GM18907 (cell line): ENCODE measurements around the gene LYPLA2.
"Not testable (repeated sequence)": the region's sequence is repeated elsewhere in the genome, so short reads cannot be mapped to it uniquely, and the experiment has no call there.

Experiments
- ATAC-seq: cut with Tn5 transposase; IDR thresholded peaks from one replicate; pipeline ENCODE4 v1.9.1; 2021; ENCODE audit warnings: mild to moderate bottlenecking, moderate library complexity; ENCODE audit not compliant: unreplicated experiment

Gene LYPLA2

DNA sequence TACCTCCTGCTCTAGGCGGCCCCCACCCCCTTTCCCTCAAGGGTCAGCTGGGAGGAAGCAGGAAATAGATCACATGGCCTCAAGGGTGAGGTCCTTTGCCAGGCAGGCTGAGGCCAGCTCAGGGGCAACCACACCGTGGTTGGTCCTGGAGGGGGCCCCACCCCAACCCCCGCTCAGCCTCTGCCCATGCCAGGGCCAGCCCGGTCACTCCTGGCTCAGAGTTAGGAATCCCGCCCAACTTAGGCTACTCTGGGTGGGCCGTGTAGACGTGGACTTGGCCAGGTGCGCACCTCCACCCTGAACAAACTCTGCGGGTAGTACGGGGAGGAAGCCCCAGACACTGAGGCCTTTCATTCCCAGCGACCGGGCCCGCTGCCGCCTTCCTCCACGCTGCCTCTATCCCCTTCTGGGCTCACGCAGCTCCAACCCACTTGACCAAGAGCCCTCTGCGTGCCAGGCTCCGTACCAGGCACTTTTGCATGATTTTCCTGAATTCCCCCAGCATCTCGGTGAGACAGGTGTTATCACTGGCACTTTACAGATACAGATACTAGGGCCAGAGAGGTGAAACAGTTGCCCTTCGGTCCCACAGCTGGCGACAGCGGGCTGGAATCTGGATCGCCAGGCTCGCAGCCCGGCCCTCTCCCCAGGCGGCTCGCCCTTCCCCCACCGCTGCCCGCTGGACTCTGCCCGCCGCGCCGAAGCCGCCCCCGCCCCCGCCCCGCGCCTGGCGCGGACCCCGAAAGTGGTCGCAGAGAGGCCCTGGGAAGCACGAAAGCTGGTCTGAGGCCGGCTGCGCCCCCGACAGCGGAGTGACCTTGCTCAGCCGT lies 8.8 kb downstream of the LYPLA2 start:
- peak; percentile 3 for ATAC-seq

DNA sequence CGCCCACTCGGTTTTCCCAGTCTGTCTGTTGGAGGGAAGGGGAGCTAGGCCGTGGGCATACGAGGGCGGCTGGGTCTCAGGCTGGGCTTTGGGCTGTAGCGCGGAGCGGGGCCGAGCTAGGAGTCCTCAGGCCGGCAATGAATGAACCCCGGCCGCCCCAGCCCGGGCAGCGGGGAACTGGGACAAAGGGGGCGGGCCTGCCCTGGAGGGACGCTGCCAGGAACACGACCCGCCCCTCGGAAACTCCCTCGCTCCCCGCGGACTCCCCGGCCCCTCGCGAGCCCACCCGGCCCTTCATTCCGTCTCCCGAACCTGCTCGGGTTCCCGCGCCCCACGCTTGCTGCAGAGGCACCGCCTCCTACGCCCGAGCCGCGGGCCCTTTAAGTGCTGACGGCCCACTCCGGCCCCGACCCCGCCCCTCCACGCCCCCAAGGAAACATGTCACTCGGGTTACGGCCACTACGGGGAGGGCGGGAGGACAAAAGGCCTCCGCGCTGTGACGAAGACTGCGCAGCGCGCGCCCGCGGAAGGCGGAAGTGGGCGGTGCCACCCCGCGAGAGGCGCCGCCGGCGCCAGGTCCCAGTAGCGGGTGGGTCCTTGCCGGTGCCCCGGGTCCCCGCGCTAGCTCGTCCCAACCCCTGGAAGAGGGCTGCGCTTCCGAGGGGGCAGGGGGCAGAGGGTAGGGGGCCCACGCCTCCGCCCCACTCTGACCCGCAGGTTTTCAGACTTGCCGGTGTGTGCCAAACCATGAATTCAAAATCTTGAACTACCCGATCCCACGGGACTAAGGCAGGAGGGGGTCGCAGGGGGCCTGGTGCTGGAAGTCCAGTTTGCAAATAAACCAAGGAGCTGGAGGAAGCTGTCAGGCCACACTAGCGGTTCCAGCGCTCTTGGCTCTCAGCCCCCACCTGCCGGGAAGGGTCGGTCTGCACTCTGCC lies 9.7 kb downstream of the LYPLA2 start, which contains the start of gene GALE:
Gene GALE (minus strand): TSS at position 355 of the 938 bp plus-strand sequence. CDS start 1,747 bp downstream, outside the sequence.
- ATAC-seq, result peak; percentile 75

- ATAC-seq, result no peak
Measured at GRCh38 chr1:23801338-23801748, 10.4 kb downstream of the LYPLA2 start.

GRCh38 chr1:23801876-23802275 lies 10.9 kb downstream of the LYPLA2 start:
- no peak for ATAC-seq

DNA sequence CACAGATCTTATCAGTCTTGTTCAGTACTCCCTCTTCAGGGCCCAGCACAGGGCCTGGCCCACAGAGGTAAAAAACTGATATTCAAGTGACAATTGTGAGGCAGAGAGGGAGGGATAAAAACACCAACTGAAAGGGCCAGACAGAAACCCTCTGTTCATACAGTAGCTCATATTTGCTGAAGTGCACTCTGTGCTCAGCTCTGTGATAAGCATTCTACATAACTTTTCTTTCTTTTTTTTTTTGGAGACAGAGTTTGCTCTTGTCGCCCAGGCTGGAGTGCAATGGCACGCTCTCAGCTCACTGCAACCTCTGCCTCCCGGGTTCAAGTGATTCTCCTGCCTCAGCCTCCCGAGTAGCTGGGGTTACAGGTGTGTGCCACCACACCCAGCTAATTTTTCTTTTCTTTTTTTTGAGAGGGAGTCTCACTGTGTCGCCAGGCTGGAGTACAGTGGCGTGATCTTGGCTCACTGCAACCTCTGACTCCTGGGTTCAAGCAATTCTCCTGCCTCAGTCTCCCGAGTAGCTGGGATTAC lies 11.9 kb downstream of the LYPLA2 start:
- not testable (repeated sequence) for ATAC-seq

GRCh38 chr1:23803674-23804073 lies 12.7 kb downstream of the LYPLA2 start:
- ATAC-seq, result no peak

DNA sequence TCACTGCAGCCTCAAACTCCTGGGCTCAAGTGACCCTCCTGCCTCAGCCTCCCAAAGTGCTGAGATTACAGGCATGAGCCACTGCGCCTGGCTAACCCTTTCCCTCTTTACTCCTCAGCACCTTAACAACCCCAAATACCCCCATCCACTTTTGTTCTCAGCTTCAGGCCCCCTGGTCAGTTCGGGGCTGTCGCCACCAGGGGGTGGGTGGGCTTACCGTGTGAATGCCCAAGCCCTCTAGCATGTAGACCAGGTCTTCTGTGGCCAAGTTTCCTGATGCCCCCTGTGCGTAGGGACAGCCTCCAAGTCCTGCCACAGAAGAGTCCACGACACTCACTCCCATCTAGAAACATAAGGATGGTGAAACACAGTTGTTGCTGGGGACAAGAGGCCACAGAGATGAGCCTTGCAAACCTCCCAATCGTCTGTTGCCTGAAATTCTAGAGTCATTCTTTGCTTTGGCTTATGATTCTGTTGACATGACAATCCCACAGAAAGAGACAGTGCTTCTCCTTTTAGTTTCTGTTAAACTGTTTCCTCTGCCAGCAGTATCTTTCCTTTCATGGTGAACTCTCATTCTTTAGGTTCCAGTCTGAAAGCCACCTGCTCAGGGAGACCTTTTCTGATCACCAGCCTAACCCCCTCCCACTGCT lies 13.4 kb downstream of the LYPLA2 start:
- ATAC-seq, result no peak

DNA sequence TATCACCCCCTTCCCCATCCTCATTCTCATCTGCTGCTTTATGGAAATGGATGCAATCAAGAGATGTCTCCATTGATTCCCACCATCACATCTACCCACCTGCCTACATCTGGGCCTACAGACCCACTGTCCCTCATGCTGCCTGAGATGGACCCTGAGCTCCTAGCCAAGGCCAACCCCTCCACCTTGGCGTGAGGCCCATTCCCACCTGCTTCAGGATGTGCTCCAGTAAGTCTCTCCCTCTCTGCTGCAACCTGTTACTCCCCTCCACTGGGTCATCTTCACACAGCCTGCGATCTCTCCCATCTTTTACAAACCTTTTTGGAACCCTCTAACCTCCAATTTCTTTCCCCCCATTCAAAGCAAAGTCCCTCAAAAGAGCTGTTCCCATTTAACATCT lies 14.1 kb downstream of the LYPLA2 start:
- no peak for ATAC-seq

DNA sequence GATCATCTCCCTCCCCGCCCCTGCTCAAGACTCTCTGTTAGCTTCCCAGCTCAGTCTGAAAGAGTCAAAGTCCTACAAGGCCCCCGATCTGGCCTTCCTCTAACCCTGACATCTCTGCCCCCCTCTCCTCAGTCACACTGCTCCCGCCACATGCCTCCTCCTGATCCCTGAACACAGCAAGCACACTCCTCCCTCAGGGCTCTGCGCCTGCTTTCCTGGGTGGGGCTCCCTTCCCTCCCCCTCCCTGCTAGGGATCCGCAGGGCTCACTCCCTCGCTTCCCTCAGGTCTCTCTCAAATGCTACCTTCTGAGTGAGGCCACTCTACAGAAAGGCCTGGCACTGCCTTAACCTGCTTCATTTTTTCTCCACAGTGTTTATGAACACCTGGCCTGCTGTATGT lies 15.3 kb downstream of the LYPLA2 start:
- ATAC-seq, result no peak

- ATAC-seq, result no peak
Measured at GRCh38 chr1:23807453-23807852, 16.5 kb downstream of the LYPLA2 start.

- no peak for ATAC-seq
Measured at GRCh38 chr1:23809751-23810171, 18.8 kb downstream of the LYPLA2 start.

DNA sequence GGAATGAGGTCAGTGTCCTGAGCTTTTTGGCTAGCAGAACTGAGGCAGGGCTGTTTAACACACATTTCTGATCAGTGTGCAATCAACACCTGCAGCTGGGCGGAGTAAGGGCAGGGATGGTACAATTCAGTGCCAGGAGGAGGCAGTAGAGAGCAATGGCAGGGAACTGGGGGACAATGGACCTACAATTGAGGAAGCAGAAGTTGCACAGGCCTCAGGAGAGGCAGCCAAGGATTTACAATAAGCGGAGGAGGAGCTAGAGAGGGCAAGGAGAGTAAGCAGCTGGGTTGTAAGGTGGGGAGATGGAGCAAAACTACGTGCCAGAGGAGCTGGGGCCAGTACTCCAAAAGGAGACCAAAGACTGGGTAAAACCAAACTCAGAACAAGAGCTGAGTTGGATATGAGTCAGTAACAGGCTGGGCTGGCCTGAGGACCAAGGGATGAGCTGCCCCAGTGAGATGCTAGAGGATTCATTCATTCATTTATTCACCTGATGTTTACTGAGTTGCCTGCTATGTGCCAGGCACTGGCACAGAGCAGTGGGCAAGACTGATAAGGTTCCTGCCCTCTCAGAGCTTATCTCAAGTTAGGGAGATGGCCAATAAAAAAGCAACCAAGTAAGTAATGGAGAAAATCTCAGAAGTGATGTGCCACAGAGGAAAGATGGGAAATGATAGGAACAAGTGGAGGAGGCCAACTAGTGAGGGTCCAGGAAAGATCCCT lies 20.0 kb downstream of the LYPLA2 start:
- ATAC-seq, result peak; percentile 63

DNA sequence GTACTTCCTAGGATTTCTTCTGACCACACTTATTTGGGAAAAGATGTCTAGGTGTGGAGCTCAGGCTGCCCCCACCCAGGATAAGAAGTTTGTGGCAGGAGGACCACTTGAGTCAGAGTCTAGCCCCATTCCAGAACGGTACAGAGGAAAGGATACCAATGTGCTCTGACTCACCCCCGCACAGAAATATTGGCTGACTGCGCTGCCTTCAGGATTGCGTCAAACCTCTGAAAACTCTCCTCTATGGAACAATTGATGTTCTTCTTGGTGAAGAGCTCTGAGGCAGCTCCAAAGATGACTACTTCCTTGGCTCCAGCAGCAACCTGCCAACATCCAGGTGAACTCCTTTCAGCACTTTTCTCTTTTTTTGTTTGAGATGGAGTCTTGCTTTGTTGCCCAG lies 23.1 kb downstream of the LYPLA2 start:
- ATAC-seq, result no peak

DNA sequence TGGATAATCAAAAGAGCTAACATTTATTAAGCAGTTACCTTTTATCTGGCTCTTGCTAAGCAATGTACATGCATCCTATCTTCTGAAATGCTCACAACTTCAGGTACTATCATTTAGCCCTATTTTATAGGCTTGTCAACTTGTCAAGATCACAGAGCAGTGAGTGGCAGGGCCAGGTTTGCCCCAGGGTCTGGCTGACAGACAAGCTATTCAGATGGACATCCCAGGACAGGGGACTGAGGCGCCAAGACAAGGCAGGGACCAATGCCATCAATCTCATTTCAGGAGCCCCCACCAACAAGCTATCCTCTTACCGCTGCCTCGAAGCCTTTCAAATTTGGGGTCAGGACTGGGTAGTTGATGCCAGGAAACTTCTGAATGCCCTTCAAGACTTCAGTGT lies 25.4 kb downstream of the LYPLA2 start:
- no peak for ATAC-seq

DNA sequence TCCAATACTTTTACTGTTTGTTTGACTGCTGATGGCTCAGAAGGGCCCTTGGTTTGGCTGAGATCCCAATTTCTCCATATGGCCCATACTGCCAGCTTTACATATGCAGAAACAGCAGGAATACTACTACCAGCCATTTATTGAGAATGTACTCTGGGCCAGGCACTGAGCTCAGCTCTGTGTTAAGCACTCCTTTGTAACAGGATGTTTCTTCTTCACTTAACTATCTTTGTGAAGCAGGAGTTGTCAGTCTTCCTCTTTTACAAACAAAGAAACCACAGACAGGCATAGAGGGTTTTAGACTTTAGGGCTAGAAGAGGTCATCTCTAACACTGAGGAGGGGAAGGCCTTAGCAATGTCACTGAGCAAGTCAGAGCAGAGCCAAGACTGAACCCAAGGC lies 26.0 kb downstream of the LYPLA2 start:
- ATAC-seq, result peak; percentile 28

DNA sequence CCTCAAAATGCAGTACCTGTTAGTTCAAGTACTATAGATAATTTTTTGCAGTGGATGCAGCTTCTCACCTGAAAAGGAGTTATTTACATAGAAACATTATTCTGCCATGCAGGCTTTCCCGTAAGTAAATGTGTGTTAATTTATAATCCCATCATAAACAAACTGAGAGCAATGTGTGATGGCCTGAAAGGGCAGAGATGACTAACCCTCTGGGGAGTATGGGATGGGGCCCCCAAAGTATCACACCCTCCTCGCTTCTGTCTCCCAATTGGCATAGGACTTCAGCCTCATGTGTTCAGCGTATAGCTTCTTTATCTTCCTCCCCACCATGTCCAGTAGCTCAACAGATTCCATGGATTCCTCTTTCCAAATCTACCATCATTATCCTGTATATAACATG lies 26.7 kb downstream of the LYPLA2 start:
- peak; percentile 52 for ATAC-seq

DNA sequence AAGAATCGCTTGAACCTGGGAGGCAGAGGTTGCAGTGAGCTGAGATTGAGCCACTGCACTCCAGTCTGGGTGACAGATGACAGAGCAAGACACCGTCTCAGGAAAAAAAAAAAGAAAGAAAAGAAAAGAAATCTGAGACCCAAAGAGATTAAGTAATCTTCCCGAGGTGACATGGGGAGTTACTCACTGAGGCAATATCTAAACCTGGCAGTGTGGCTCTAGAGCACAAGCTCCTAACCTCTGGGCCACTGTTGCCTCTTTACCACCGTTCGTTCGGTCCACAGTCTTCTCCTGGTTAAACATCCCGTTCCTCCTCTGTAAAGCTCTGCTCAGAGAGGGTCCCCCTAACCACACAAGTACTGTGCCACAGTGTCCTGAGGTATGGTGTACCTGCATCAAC lies 32.8 kb downstream of the LYPLA2 start:
- ATAC-seq, result no peak

GRCh38 chr1:23824711-23825075 lies 33.7 kb downstream of the LYPLA2 start:
- no peak for ATAC-seq

- ATAC-seq, result peak; percentile 79
Measured at GRCh38 chr1:23825076-23825761, 34.3 kb downstream of the LYPLA2 start, which contains the start of gene HMGCL. TSS of gene HMGCL (minus strand) at chr1:23825429. CDS start at chr1:23825415, 14 bp downstream.
